ENCODE results near the gene PLXNB2. TPM values are rescaled to one million over a fixed set of nuclear protein-coding genes. Genes with fewer than 3 reads are reported as not detected.

Gene PLXNB2
- total RNA-seq, 1 donor from 2014 or later, result 180 TPM

DNA sequence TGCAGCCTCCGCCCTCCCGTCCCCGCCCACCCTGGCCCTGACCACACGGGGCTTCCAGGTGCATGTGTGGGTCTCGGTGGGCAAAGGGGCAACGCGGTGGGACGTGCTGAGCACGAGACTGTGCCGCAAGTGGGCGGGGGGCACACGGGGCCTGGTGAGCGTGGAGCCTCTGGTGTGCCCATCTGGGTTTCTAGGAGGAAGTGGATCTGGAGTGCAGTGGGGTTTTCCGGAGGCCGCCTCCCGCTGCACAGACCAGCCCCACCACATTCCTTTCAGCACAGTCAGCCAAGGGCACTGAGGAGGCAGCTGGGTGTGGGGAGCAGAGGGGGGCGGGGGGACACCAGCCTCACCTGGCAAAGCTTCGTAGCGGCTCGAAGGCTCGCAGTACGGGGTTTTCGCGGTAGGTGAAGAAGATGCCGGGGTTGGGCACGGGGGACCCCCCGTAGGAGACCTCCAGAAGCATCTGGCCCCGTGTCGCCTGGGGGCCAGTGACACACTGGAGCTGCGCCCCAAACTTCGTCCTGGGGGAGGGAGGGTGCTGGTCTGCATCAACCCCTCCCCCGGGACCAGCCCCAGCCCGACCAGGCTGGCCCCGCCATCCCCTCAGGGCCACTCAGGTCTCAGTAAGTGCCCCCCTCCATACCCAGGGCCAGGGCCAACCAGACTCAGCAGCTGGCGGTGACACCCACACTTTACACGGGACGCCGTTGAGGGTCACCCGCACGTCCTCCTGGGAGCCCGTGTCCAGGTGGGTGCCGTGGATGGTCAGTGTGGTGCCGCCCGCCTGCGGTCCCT is 24.9 kb downstream of the PLXNB2 start:
- intact Hi-C loops (cut with DNase I), result loop anchor here (5.0 kb wide), 1 partner anchor 60 kb away; the partner anchor contains the start of gene PPP6R2
- peaks cover 4 to 90% of the 10 kb centered on the region in 2 donors for H3K36me3 ChIP-seq
- no peak for DNase-seq (ENCODE audit: extremely low spot score in 2 of 2)

DNA sequence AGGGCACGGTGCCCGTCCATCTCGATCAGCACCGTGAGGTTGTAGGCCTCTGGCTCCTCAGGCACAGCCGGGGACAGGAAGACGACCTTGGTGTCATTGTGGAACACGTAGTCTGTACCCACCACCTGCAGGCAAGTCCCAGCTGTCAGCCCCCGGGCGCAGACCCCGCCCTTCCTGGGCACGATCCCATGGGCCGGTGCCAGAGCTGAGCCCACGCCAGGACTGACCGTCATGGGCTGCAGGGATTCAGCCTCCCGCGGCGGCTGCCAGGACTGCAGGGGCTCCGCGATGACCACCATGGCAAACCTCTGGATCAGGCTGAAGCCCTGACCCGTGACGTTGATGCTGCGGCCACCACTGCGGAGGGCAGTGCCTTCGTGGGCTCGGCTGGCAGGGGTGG is 25.5 kb downstream of the PLXNB2 start:
- no peak for DNase-seq (ENCODE audit: extremely low spot score in 2 of 2)
- peaks cover 12% of the 10 kb centered on the region for H3K4me1 ChIP-seq
- no peaks in the 10 kb centered on the region for H3K9me3 ChIP-seq
- TF ChIP-seq POLR2AphosphoS5 (IDR thresholded peaks at IDR 0.05; ENCODE audit: insufficient read depth in 1 of 2, low read depth in 1 of 2) (no peak), POLR2A (IDR thresholded peaks at IDR 0.05) (no peak)
- TF ChIP-seq, protein P1, sequence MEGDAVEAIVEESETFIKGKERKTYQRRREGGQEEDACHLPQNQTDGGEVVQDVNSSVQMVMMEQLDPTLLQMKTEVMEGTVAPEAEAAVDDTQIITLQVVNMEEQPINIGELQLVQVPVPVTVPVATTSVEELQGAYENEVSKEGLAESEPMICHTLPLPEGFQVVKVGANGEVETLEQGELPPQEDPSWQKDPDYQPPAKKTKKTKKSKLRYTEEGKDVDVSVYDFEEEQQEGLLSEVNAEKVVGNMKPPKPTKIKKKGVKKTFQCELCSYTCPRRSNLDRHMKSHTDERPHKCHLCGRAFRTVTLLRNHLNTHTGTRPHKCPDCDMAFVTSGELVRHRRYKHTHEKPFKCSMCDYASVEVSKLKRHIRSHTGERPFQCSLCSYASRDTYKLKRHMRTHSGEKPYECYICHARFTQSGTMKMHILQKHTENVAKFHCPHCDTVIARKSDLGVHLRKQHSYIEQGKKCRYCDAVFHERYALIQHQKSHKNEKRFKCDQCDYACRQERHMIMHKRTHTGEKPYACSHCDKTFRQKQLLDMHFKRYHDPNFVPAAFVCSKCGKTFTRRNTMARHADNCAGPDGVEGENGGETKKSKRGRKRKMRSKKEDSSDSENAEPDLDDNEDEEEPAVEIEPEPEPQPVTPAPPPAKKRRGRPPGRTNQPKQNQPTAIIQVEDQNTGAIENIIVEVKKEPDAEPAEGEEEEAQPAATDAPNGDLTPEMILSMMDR (IDR thresholded peaks at IDR 0.05), result no peak
- peaks cover 0 to 88% of the 10 kb centered on the region in 2 donors for H3K36me3 ChIP-seq
- peak overlapping the region; percentile 65 for H3K27ac ChIP-seq
- H3K27me3 ChIP-seq, result no peaks in the 10 kb centered on the region
- intact Hi-C loops (cut with DNase I), result loop anchor here (5.0 kb wide), 1 partner anchor 60 kb away; the partner anchor contains the start of gene PPP6R2
- no peak overlapping the region for H3K4me3 ChIP-seq

More for the DNA sequence above, 24.9 kb downstream of the PLXNB2 start:
- no peak overlapping the region for H3K4me3 ChIP-seq
- H3K27ac ChIP-seq, result peak overlapping the region; percentile 65
- no peak for TF ChIP-seq POLR2AphosphoS5 (IDR thresholded peaks at IDR 0.05; ENCODE audit: insufficient read depth in 1 of 2, low read depth in 1 of 2)
- TF ChIP-seq, protein P1 (IDR thresholded peaks at IDR 0.05), result no peak
- no peak for TF ChIP-seq POLR2A (IDR thresholded peaks at IDR 0.05)
- H3K9me3 ChIP-seq, result no peaks in the 10 kb centered on the region
- no peaks in the 10 kb centered on the region for H3K27me3 ChIP-seq
- peaks cover 12% of the 10 kb centered on the region for H3K4me1 ChIP-seq

DNA sequence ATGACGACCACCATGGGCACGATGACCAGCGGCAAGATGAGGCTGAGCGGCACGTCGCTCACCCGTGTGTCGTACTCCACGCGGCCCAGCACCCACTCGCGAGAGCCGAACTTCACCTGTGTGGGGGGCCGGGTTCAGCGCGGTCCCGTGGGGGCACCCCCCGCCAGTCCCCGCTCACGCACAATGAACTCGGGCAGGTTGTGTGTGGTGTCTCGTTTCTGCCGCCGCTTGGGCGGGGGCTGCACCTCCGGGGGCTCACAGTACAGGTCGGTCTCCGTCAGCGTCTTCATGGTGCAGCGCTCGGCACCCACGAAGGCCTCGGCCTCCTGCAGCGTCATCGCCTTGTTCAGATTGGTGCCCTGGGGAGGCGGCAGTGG is 26.1 kb downstream of the PLXNB2 start:
- Histone ChIP-seq H3K4me1 (peaks cover 12% of the 10 kb centered on the region), H3K27me3 (no peaks in the 10 kb centered on the region), H3K4me3 (no peak overlapping the region), H3K27ac (peak overlapping the region; percentile 6), H3K36me3 (peaks cover 0 to 88% of the 10 kb centered on the region in 2 donors), H3K9me3 (no peaks in the 10 kb centered on the region)
- DNase-seq (ENCODE audit: extremely low spot score in 2 of 2), result no peak
- intact Hi-C loops (cut with DNase I), result loop anchor here (5.0 kb wide), 1 partner anchor 61 kb away; the partner anchor contains the start of gene PPP6R2
- TF ChIP-seq POLR2A (IDR thresholded peaks at IDR 0.05), result no peak

DNA sequence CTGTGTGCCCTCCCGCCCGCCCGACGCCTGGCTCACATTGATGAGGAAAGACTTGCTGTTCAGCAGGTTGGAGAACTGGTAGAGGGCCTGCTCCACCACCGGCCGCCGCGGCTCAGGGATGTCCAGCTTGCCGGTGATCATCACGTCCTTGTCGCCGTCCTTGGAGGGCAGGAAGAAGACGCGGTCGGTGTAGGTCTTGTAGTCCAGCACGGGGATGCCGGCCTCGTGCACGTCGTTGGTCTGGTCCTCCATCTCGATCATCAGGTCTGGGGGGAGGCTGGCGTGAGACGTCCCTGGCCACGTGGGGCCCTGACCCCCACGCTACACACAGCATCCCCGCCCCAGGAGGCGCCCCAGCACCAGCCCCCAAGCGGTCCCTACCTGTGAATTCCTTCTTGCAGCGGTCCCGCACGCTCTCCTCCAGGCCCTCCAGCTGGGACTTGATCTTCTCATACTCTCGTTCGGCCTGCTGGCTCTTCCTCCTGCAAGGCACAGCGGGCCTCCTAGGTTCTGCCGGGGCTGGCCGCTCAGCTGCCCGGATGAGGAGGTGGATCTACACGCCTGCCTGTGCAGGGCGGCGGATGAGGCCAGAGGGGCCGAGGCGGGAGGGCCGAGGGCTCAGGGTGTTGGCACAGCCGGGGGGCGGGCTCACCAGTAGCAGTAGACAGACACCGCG is 26.6 kb downstream of the PLXNB2 start:
- Histone ChIP-seq H3K9me3 (no peaks in the 10 kb centered on the region), H3K4me3 (no peak overlapping the region), H3K36me3 (peaks cover 0 to 85% of the 10 kb centered on the region in 2 donors), H3K27ac (no peak overlapping the region), H3K27me3 (no peaks in the 10 kb centered on the region), H3K4me1 (peaks cover 12% of the 10 kb centered on the region)
- intact Hi-C loops (cut with DNase I), result loop anchor here (5.0 kb wide), 1 partner anchor 61 kb away; the partner anchor contains the start of gene PPP6R2
- no peak for DNase-seq (ENCODE audit: extremely low spot score in 2 of 2)
- TF ChIP-seq, protein P1 (IDR thresholded peaks at IDR 0.05), result no peak
- TF ChIP-seq POLR2A (IDR thresholded peaks at IDR 0.05) (no peak), POLR2AphosphoS5 (IDR thresholded peaks at IDR 0.05; ENCODE audit: insufficient read depth in 1 of 2, low read depth in 1 of 2) (no peak)

DNA sequence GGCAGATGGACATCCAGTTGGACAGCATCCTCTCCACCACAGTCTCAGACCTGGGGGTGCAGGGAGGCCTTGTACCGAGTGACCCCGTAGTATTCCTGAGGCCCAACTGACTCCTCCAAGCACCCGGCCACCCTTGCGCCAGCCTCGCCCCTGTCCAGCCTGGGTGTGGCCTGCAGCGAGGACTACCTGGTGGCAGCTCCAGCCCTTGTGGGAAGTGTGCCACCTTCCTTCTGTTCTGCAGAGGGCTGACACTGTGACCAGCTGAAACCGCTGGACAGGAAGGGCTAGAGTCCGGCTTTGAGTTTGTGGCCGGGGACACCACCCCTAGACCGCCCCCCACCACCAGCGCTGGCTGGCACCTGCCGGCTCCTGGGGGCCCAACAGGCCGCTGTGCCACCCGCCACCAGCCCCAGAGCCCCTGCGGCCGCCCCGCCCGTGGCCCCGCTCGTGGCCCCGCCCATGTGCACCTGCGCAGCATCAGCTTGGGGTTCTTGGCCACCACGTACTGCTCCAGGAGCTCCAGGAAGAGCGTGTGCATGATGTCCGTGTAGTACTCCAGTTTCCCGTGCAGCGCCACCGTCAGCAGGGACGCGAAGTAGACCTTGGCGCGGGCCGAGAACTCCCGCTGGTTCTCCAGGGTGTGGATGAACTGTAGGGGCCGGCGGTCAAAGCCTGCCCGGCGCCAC is 27.3 kb downstream of the PLXNB2 start:
- no peak overlapping the region for H3K4me3 ChIP-seq
- H3K36me3 ChIP-seq, result peaks cover 0 to 88% of the 10 kb centered on the region in 2 donors
- H3K27me3 ChIP-seq, result no peaks in the 10 kb centered on the region
- intact Hi-C loops (cut with DNase I), result loop anchor here (5.0 kb wide), 1 partner anchor 62 kb away; the partner anchor contains the start of gene PPP6R2
- H3K9me3 ChIP-seq, result no peaks in the 10 kb centered on the region
- no peak overlapping the region for H3K27ac ChIP-seq
- peaks cover 12% of the 10 kb centered on the region for H3K4me1 ChIP-seq
- TF ChIP-seq, protein P1 (IDR thresholded peaks at IDR 0.05), result no peak
- TF ChIP-seq POLR2AphosphoS5 (IDR thresholded peaks at IDR 0.05; ENCODE audit: insufficient read depth in 1 of 2, low read depth in 1 of 2) (no peak), POLR2A (IDR thresholded peaks at IDR 0.05) (no peak)
- no peak for DNase-seq (ENCODE audit: extremely low spot score in 2 of 2)

Measured in vagina (tissue), 2 donors.